ENCODE data around the gene MVB12B. TPM values are rescaled to one million over a fixed set of nuclear protein-coding genes. Genes with fewer than 3 reads are reported as not detected.

Gene MVB12B
- total RNA-seq, 1 donor from 2014 or later, result 47.5 TPM

GRCh38 chr9:126528915-126529314 is 202.3 kb downstream of the MVB12B start:
- DNase-seq (no peak), ATAC-seq (no peak)
- no peak overlapping the region for H3K4me3 ChIP-seq
- TF ChIP-seq CTCF (IDR thresholded peaks at IDR 0.05), result no peak
- no peaks in the 10 kb centered on the region for H3K36me3 ChIP-seq
- no peak overlapping the region for H3K27ac ChIP-seq
- intact Hi-C loops (cut with DNase I), result no loop called here
- H3K4me1 ChIP-seq, result peaks cover 5% of the 10 kb centered on the region
- H3K27me3 ChIP-seq, result peaks cover 12% of the 10 kb centered on the region
- no peaks in the 10 kb centered on the region for H3K9me3 ChIP-seq

GRCh38 chr9:126531035-126531571 is 204.5 kb downstream of the MVB12B start:
- Histone ChIP-seq H3K4me3 (no peak overlapping the region), H3K27ac (no peak overlapping the region), H3K27me3 (no peaks in the 10 kb centered on the region), H3K36me3 (no peaks in the 10 kb centered on the region), H3K9me3 (no peaks in the 10 kb centered on the region), H3K4me1 (no peaks in the 10 kb centered on the region)
- DNase-seq (no peak), ATAC-seq (no peak)
- intact Hi-C loops (cut with DNase I), result no loop called here
- TF ChIP-seq CTCF (IDR thresholded peaks at IDR 0.05), result no peak

GRCh38 chr9:126531591-126531990 is 205.0 kb downstream of the MVB12B start:
- Histone ChIP-seq H3K4me3 (no peak overlapping the region), H3K36me3 (no peaks in the 10 kb centered on the region), H3K4me1 (no peaks in the 10 kb centered on the region), H3K9me3 (no peaks in the 10 kb centered on the region), H3K27ac (peak overlapping the region; percentile 30), H3K27me3 (no peaks in the 10 kb centered on the region)
- ATAC-seq, result no peak
- TF ChIP-seq CTCF (IDR thresholded peaks at IDR 0.05), result no peak
- no peak for DNase-seq
- intact Hi-C loops (cut with DNase I), result no loop called here

GRCh38 chr9:126532019-126532462 is 205.4 kb downstream of the MVB12B start:
- no peak for DNase-seq
- no peaks in the 10 kb centered on the region for H3K4me1 ChIP-seq
- ATAC-seq, result peak; percentile 56

GRCh38 chr9:126532489-126532888 is 205.9 kb downstream of the MVB12B start:
- Histone ChIP-seq H3K4me1 (no peaks in the 10 kb centered on the region), H3K4me3 (no peak overlapping the region), H3K36me3 (no peaks in the 10 kb centered on the region), H3K27ac (peak overlapping the region; percentile 30), H3K9me3 (no peaks in the 10 kb centered on the region), H3K27me3 (no peaks in the 10 kb centered on the region)
- intact Hi-C loops (cut with DNase I), result no loop called here
- ATAC-seq, result no peak
- DNase-seq, result no peak
- no peak for TF ChIP-seq CTCF (IDR thresholded peaks at IDR 0.05)

More at GRCh38 chr9:126532019-126532462, 205.4 kb downstream of the MVB12B start:
- Histone ChIP-seq H3K27ac (peak overlapping the region; percentile 30), H3K4me3 (no peak overlapping the region), H3K36me3 (no peaks in the 10 kb centered on the region), H3K27me3 (no peaks in the 10 kb centered on the region), H3K9me3 (no peaks in the 10 kb centered on the region)
- TF ChIP-seq CTCF (IDR thresholded peaks at IDR 0.05), result no peak
- intact Hi-C loops (cut with DNase I), result no loop called here
